ENCODE measurements around the gene FALEC.

Gene FALEC

DNA sequence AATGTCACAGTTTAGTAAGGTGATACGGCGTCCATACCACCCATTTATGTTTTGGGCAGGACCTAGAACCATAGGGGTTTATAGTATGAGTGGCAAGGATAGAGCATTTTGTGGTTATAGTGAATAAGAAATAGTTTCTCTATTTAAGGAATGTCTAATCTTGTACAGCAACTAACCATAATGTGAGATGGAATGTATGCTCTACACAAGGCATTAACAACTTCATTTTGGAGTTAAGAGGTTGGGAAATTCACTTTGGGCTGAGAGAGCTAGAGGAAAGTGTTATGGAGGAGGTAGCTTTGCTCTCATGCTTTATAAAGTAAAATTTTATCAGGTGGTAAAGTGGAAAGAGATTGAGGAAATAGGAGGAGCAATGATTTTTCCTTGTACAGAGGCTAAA lies 66.8 kb downstream of the FALEC start:
- in situ Hi-C loops (cut with MboI; ENCODE audit: low sequenced_read_pairs, unreplicated experiment): no loop called here
- TF ChIP-seq, protein P1, sequence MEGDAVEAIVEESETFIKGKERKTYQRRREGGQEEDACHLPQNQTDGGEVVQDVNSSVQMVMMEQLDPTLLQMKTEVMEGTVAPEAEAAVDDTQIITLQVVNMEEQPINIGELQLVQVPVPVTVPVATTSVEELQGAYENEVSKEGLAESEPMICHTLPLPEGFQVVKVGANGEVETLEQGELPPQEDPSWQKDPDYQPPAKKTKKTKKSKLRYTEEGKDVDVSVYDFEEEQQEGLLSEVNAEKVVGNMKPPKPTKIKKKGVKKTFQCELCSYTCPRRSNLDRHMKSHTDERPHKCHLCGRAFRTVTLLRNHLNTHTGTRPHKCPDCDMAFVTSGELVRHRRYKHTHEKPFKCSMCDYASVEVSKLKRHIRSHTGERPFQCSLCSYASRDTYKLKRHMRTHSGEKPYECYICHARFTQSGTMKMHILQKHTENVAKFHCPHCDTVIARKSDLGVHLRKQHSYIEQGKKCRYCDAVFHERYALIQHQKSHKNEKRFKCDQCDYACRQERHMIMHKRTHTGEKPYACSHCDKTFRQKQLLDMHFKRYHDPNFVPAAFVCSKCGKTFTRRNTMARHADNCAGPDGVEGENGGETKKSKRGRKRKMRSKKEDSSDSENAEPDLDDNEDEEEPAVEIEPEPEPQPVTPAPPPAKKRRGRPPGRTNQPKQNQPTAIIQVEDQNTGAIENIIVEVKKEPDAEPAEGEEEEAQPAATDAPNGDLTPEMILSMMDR (IDR thresholded peaks at IDR 0.05; ENCODE audit: borderline replicate concordance, control extremely low read depth, extremely low read depth, insufficient read depth, missing control alignments): no peak
- no peak for DNase-seq (ENCODE audit: low spot score)
